Measurements from ENCODE around the gene CPAMD8.
A peak's percentile ranks its signal among the peaks of the same experiment; 100 is the strongest.

DNA sequence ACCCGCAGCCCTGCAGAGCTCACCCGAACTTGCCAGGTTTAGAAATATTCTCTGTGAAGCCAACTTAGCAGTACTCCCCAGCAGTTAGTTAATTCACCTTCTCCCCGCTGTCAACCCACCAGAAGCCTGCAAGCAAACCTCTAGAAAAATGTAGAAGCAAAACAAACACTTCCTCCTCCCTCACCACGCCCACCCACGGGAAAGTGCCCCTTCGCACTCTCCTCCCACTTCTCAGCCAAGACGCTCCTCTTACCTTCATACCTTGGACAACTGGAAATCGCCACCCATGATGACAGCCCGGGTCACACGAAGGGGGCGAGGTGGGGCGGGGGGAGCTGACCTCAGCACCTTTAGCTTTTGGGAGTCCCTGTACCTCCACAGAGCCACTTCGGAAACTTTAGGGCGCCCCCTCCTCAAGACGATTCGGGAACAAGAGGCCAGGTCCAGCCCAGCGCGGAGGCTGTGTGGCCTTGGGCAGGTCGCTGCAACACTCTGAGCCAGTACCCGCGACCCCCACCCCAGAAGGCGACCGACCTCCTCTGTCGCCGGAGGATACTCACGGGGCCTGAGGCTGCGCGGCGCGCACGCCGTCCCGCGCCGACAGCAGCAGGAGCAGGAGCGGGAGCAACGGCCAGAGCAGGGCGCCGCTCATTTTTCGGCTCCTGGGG is 485 bp downstream of the CPAMD8 start:
- TF ChIP-seq CTCF (conservative IDR thresholded peaks at IDR 0.05; ENCODE audit: low read depth, low read length) (no peak), EZH2 (IDR thresholded peaks at IDR 0.05; ENCODE audit: low read length, unreplicated experiment) (peak; percentile 25), EZH2phosphoT487 (IDR thresholded peaks at IDR 0.05; ENCODE audit: borderline replicate concordance, low read length) (no peak)

All from PC-3 (cell line).